Head of caudate nucleus (tissue), 42 donors: ENCODE data around the gene ACCS.
A peak's percentile ranks its signal among the peaks of the same experiment; 100 is the strongest.

Experiments used
- DNase-seq, 42 donors: peaks; one replicate each; pipeline versions ENCODE4 v3.0.0 to v3.0.0-alpha.2; 2020 to 2021; ENCODE audit warnings: mixed read lengths in 7 of 42
- intact Hi-C: fragments of 100-400 bp; cut with DNase I; formaldehyde crosslinking; loops from one replicate; pipeline ENCODE4 v1.15.0; 2022

Gene ACCS

DNA sequence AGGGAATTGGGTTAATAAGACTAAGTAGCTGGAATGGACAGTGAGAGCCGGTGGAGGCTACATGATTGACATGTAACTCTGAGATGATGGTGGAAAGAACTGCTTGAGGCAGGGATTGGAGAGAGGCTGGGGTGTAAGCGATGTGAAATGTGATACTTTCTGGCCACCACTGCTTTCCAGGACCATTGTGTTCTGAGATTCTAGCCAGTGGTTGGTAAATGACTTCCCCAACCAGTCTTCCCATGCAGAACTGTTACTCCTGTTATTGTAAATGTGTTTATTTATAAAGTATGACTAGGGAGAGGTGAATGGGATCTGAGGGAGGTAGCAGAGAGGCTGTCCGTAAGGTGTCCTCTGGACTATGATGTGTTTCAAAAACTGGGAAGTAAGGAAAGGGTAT lies 47.5 kb downstream of the ACCS start:
- intact Hi-C loops = no loop called here
- no peak for DNase-seq

DNA sequence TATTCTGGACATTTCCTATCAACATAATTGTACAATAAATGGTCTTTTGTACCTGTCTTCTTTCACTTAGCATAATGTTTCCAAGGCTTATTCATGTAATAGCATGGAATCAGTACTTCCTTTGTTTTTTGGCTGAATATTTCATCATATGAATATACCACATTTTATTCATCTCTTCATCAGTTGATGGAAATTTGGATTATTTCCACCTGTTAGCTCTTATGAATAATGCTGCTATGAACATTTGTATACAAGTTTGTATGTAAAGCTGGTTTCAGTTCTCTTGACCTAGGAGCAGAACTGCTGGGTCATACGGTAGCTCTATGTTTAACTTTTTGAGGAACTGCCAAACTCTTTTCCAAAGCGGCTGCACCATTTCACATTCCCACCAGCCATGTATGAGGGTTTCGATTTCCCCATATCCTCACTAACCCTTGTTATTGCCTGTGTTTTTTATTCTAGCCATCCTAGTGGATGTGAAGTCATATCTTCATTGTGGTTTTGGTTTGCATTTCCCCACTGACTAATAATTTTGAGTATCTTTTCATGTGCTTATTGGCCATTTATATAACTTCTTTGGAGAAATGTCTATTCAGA lies 50.3 kb downstream of the ACCS start:
- intact Hi-C loops = no loop called here
- no peak for DNase-seq

DNA sequence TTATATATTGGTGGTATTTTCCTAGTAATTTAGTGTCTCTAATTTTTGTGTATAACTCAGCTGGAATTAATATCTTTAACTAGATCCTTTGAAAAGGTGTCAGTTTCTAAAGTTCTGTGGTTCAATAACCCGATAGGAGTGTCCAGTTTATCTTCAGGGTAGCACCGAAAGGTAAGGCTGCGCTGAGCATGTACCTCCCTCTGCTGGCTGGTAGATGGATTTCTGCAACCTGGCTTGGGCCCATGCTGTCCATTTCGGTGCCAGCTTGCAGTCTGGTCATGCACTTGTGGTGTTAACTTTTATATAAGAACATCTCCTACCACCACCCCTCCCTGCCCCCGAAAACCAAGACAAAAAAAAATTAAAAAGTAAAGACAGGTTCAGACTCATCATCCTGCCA lies 54.1 kb downstream of the ACCS start:
- DNase-seq = no peak
- intact Hi-C loops = no loop called here

DNA sequence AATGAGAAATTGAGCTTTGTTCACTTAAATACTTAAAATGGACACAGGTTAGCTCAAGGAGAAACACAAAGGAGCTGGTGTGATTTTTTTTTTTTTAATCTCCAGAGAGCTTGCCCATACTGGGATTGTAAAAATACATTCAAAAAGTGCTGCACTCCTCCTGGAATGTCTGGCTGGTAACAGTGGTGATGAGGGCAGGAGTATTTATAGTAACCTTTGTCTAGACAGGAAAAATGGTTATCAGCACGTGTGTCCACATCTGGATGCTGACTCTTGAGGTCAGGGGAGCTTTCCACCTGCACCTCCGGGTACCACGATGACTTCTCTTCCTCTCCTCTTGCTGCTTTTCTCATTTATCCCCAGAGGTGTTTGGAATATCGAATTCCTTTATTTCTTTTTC lies 59.5 kb downstream of the ACCS start:
- intact Hi-C loops = no loop called here
- DNase-seq = no peak

DNA sequence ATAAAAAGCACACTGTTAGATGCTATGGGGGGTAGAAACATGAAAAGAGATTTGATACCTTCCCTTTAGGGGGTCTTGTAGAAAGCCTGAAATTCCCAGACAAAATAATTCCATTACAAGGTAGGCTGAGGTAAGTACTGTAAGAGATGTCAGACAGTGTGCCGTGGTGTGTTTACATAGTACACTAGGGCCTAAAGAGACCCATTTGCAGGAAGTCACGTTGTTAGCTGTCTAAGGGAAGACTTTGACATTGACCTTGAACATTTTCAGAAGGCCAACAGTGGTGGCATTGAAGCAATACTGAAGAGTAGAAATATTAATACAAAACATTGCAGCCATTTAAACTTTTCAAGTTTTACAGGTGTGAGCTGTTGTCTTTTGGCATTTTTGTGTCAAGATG lies 60.2 kb downstream of the ACCS start:
- no peak for DNase-seq
- intact Hi-C loops = no loop called here

DNA sequence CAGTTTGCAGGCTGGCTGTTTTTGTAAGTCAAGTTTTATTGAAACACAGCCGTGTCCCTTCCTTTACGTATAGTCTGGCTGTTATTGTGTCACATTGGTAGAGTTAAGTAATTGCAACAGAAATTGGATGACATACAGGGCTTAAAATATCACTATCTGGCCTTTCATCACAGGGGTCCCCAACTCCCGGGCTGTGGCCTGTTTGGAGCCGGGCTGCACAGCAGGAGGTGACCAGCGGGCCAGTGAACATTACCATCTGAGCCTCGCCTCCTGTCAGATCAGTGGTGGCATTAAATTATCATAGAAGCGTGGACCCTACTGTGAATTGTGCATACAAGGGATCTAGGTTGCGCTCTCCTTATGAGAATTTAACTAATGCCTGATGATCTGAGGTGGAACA lies 61.1 kb downstream of the ACCS start:
- no peak for DNase-seq
- intact Hi-C loops = no loop called here

DNA sequence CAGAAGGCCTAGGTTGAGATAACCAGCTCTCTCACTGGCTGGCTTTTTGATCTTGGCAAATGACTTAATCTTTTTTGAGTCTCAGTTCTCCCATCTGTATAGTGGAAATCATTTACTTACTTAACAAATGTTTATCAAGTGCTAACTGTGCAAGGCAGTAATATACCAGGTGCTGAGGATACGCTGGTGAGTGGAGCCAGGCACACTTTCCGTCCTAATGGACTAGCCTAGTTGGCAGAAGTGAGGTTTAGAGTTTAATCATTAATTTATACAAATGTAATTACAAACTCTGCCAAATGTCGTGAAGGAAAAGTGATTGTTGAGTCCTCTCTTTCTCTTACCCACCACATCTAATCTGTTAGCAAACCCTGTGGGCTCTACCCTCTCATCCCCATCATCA lies 62.7 kb downstream of the ACCS start:
- DNase-seq = no peak
- intact Hi-C loops = no loop called here

DNA sequence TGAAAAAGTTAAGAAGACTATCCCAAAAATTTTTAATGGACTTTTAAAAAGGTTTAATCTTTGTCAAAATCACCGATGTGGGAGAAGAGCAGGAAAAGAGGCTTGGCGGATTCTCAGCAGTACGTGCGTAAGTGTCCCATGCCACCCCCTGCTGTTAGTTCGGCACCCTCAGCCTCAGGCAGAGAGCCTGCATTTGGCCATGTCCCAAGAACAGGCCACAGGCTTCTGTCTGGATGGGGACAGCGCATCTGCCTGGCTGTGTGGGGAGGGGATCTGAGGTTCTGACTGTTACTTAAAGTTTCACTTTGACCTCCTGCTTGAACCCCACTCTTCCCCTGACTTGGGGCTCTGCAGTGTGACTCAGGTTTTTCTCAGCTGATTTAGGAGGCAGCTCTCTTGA lies 64.7 kb downstream of the ACCS start:
- DNase-seq = peak in 3 of 42 donors; percentile 10 to 24 (median 14)
- intact Hi-C loops = no loop called here

DNA sequence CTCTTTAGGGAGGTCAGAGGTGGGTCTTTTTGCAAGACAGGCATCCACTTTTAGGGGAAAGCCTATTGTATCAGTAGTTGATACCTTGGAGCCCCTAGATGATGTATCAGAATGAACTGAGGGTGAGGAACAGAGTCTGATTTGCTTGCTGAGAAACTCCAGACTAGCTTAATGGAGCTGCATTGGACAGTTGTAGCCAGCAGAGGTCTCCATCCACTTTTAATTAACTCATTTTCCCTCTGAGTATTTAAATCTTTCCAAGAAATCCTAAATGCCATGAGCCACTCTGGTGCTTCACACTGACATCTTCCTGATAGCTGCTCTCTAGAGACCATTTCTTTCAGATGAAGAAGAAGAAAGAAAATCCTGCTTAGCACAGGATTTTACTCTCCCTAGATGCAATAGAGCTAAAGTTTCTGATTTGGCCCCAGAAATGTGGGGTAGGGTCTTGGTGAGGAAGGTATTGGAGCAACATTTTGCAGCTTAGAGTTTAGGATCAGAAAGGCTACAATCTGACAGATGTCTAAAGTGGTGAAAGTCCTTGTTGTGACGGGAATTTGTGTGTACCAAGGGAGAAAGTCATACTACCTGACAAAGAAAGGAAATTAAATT lies 67.4 kb downstream of the ACCS start:
- intact Hi-C loops = no loop called here
- peak in 1 of 42 donors; percentile 8 for DNase-seq
